Naive thymus-derived CD4-positive, alpha-beta T cell (primary cell): ENCODE results near the gene FRS3. TPM values are rescaled to one million over a fixed set of nuclear protein-coding genes. Genes with fewer than 3 reads are reported as not detected.

Experiments
- ATAC-seq: fragments of 150-1000 bp; cut with Tn5 transposase; 2 replicates; pipeline ENCODE4 v1.10.0; 2021; ENCODE audit warnings: mild to moderate bottlenecking, moderate library complexity
- CTCF ChIA-PET: fragments of 350-600 bp; sonication (Branson Sonifier 250); formaldehyde crosslinking; loops from one replicate; lab custom pipeline; 2021; ENCODE audit warnings: antibody characterized with exemption; lab: Charles Lee
- POLR2A ChIA-PET: fragments of 350-600 bp; sonication (Branson Sonifier 250); formaldehyde crosslinking; loops from one replicate; lab custom pipeline; 2021; ENCODE audit warnings: antibody characterized with exemption, inconsistent platforms; lab: Charles Lee
- DNase-seq, 9 donors: peaks; one replicate each; pipeline versions ENCODE4 v3.0.0 to v3.0.0-alpha.2; 2020 to 2022; ENCODE audit warnings: mixed read lengths in 1 of 9
- H3K27ac ChIP-seq: one replicate; pipeline ENCODE4 v1.7.0; 2013; ENCODE audit warnings: mild to moderate bottlenecking, low read depth, low read length, moderate library complexity
- H3K27me3 ChIP-seq, 2 donors: one replicate each; pipeline ENCODE4 v1.7.0; 2013; ENCODE audit warnings: low read length in 2 of 2, mild to moderate bottlenecking in 2 of 2, moderate library complexity in 2 of 2; ENCODE audit not compliant: control insufficient read depth in 2 of 2, insufficient read depth in 2 of 2
- H3K36me3 ChIP-seq, 3 experiments: 1 replicate in 2 of 3; 2 replicates in 1 of 3; pipeline ENCODE4 v1.7.0; 2013; ENCODE audit warnings: low read length in 3 of 3, mild to moderate bottlenecking in 3 of 3, moderate library complexity in 1 of 3; ENCODE audit not compliant: insufficient read depth in 3 of 3, control insufficient read depth in 2 of 3
- H3K4me1 ChIP-seq, 2 donors: one replicate each; pipeline ENCODE4 v1.7.0; 2013; ENCODE audit warnings: low read length in 2 of 2, mild to moderate bottlenecking in 2 of 2, moderate library complexity in 1 of 2; ENCODE audit not compliant: control insufficient read depth in 2 of 2, insufficient read depth in 2 of 2
- H3K4me3 ChIP-seq: 2 replicates; pipeline ENCODE4 v1.7.0; 2013; ENCODE audit warnings: mild to moderate bottlenecking, low read length
- H3K9me3 ChIP-seq, 3 experiments: 1 replicate in 2 of 3; 2 replicates in 1 of 3; pipeline ENCODE4 v1.7.0; 2013; ENCODE audit warnings: low read length in 3 of 3; ENCODE audit not compliant: control insufficient read depth in 2 of 3
- H3K27ac Mint-ChIP-seq, 9 donors: one replicate each; pipeline ENCODE4 v1.8.0; 2020 to 2022; ENCODE audit warnings: mixed read lengths in 9 of 9, mild to moderate bottlenecking in 8 of 9, moderate library complexity in 5 of 9, inconsistent platforms in 2 of 9
- H3K27me3 Mint-ChIP-seq, 5 donors: one replicate each; pipeline ENCODE4 v1.8.0; 2021 to 2022; ENCODE audit warnings: mixed read lengths in 5 of 5, mild to moderate bottlenecking in 1 of 5
- H3K36me3 Mint-ChIP-seq, 5 donors: one replicate each; pipeline ENCODE4 v1.8.0; 2020 to 2022; ENCODE audit warnings: mixed read lengths in 5 of 5, mild to moderate bottlenecking in 3 of 5, inconsistent platforms in 1 of 5
- H3K4me1 Mint-ChIP-seq, 7 donors: one replicate each; pipeline ENCODE4 v1.8.0; 2020 to 2022; ENCODE audit warnings: mixed read lengths in 7 of 7, mild to moderate bottlenecking in 3 of 7, inconsistent platforms in 1 of 7
- H3K4me3 Mint-ChIP-seq, 10 donors: one replicate each; pipeline ENCODE4 v1.8.0; 2020 to 2022; ENCODE audit warnings: mild to moderate bottlenecking in 10 of 10, mixed read lengths in 10 of 10, moderate library complexity in 6 of 10, inconsistent platforms in 2 of 10
- H3K9me3 Mint-ChIP-seq, 11 donors: one replicate each; pipeline ENCODE4 v1.8.0; 2020 to 2022; ENCODE audit warnings: mixed read lengths in 11 of 11, mild to moderate bottlenecking in 4 of 11, inconsistent platforms in 1 of 11, moderate library complexity in 1 of 11
- intact Hi-C, 2 donors: fragments of 100-400 bp; cut with micrococcal nuclease; formaldehyde crosslinking; loops; one replicate each; pipeline ENCODE4 v1.15.1; 2023
- polyA plus RNA-seq, 2 donors: library from polyadenylated mRNA; unstranded; fragments of 300-500 nt; fragmentation: Illumina TruSeq; gene quantifications; one replicate each; pipeline ENCODE4 v1.2.3, GENCODE V29; 2021
- total RNA-seq, 6 experiments: library from RNA in 5 of 6; stranded (reverse) in 5 of 6; gene quantifications; 1 replicate in 5 of 6; 2 replicates in 1 of 6; pipeline ENCODE4 v1.2.3 and lab custom pipeline; 2021 to 2026

Gene FRS3
- total and polyA plus RNA-seq, 7 experiments from 2014 or later, result 1.9 to 10.6 (median 5.5) TPM

DNA sequence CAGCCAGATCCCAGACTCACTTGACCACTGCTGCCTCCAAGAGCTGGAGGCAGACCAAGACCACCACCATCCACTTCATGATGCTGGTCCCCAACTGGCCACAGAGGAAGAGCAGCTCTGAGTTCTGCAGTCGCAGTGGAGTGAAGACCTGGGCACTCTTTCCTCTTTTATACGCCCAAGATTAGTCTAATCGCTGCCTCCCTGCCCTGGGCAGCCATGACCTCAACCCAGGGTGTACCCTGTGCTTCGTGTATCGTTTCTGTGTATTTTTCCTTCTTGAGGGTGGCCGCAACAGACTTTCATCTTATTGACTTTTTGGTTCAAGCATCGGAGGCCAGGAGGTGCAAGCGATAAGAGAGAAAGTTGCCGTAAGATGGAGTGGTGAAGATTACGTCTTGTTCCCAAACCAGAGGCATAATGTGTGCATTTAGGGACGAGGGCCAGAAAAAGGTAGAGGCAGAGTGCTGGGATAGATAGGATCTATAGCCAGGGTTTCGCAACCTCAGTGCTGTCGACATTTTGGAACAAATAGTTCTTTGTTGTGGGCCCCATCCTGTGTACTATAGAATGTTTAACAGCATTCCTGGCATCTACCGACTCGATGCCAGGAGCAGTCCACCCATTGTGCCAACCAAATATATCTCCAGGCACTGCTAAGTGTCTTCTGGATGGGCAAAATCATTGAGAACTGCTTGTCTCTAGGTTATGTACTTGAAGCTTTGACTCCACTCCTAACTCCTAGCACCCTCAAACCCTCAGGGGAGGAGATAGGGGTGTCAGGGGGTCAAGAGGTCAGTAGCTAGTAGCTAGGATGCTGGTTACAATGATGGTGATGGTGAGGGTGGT is 32.2 kb downstream of the FRS3 start, which contains the start of gene PGC:
Gene PGC (minus strand): TSS at position 142 of the 846 bp plus-strand sequence. CDS start 63 bp downstream, at position 79.
- POLR2A ChIA-PET, result no interaction called here
- Histone ChIP-seq H3K27me3 (no peaks in the 10 kb centered on the region), H3K27ac (no peak within 1 kb of the TSS), H3K36me3 (no peaks in the 10 kb centered on the region), H3K4me1 (no peaks in the 10 kb centered on the region), H3K9me3 (no peaks in the 10 kb centered on the region), H3K4me3 (no peak within 1 kb of the TSS)
- H3K9me3 Mint-ChIP-seq, result peaks cover 0 to 1% (median 0%) of the 10 kb centered on the region in 11 donors
- CTCF ChIA-PET, result no interaction called here
- H3K27me3 Mint-ChIP-seq, result no peaks in the 10 kb centered on the region
- intact Hi-C loops, result no loop called here
- H3K36me3 Mint-ChIP-seq, result no peaks in the 10 kb centered on the region
- DNase-seq (no peak), ATAC-seq (no peak)
- H3K4me1 Mint-ChIP-seq, result peaks cover 0 to 4% (median 0%) of the 10 kb centered on the region in 7 donors
- no peak within 1 kb of the TSS for H3K27ac Mint-ChIP-seq
- peak within 1 kb of the TSS in 1 of 10 donors; percentile 14 for H3K4me3 Mint-ChIP-seq

GRCh38 chr6:41746107-41746506 is 33.6 kb downstream of the FRS3 start:
- Mint-ChIP-seq H3K27me3 (no peaks in the 10 kb centered on the region), H3K27ac (no peak overlapping the region), H3K36me3 (no peaks in the 10 kb centered on the region), H3K9me3 (peaks cover 0 to 1% (median 0%) of the 10 kb centered on the region in 11 donors), H3K4me3 (peak overlapping the region in 1 of 10 donors; percentile 14), H3K4me1 (peaks cover 0 to 4% (median 0%) of the 10 kb centered on the region in 7 donors)
- ChIA-PET POLR2A (interaction anchor here (0.5 kb wide), 1 partner anchor 1132 kb away, joined by 3 read pairs; no protein-coding TSS in a partner anchor), CTCF (no interaction called here)
- H3K4me3 ChIP-seq, result no peak overlapping the region
- H3K27ac ChIP-seq, result no peak overlapping the region
- H3K27me3 ChIP-seq, result no peaks in the 10 kb centered on the region
- ATAC-seq (no peak), DNase-seq (no peak)
- H3K36me3 ChIP-seq, result no peaks in the 10 kb centered on the region
- no peaks in the 10 kb centered on the region for H3K9me3 ChIP-seq
- no peaks in the 10 kb centered on the region for H3K4me1 ChIP-seq
- intact Hi-C loops, result no loop called here

DNA sequence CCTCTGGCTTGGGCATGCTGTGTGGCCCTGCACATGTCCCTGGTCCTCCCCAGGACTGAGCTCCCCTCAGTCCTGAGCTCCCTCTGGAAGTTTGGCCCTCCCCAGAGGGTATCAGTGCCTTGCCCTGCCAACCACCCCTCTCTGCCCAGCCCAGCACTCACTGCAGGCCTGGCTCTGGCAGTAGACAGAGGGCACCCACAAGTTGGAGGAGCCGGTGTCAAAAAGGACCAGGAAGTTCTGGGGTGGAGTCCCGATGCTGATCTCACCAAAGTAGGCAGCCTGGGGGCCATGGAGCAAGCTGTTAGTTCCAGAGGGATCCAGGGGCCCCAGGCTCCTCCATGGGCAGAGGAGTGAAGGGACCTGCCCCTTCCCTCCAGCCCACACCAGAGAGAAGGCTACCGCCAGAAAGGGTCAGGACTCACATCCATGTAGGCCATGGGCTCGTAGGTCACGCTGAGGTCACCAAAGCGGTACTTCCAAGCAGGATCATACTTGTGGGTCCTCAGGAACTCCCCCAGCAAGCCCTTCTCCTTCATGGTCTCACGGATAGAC is 35.4 kb downstream of the FRS3 start:
- no peaks in the 10 kb centered on the region for H3K36me3 ChIP-seq
- Mint-ChIP-seq H3K27me3 (no peaks in the 10 kb centered on the region), H3K4me3 (no peak overlapping the region), H3K27ac (no peak overlapping the region), H3K36me3 (no peaks in the 10 kb centered on the region), H3K9me3 (peaks cover 0 to 1% (median 0%) of the 10 kb centered on the region in 11 donors), H3K4me1 (peaks cover 0 to 4% (median 0%) of the 10 kb centered on the region in 7 donors)
- H3K4me1 ChIP-seq, result no peaks in the 10 kb centered on the region
- ChIA-PET CTCF (no interaction called here), POLR2A (no interaction called here)
- H3K27me3 ChIP-seq, result no peaks in the 10 kb centered on the region
- H3K9me3 ChIP-seq, result no peaks in the 10 kb centered on the region
- H3K27ac ChIP-seq, result no peak overlapping the region
- no peak overlapping the region for H3K4me3 ChIP-seq
- ATAC-seq (no peak), DNase-seq (no peak)
- intact Hi-C loops, result no loop called here

- no peak overlapping the region for H3K4me3 ChIP-seq
- no peak overlapping the region for H3K27ac ChIP-seq
- DNase-seq (no peak), ATAC-seq (no peak)
- intact Hi-C loops, result no loop called here
- peaks cover 0 to 1% (median 0%) of the 10 kb centered on the region in 11 donors for H3K9me3 Mint-ChIP-seq
- H3K36me3 ChIP-seq, result no peaks in the 10 kb centered on the region
- H3K27me3 Mint-ChIP-seq, result no peaks in the 10 kb centered on the region
- no peaks in the 10 kb centered on the region for H3K9me3 ChIP-seq
- H3K36me3 Mint-ChIP-seq, result no peaks in the 10 kb centered on the region
- H3K27ac Mint-ChIP-seq, result no peak overlapping the region
- H3K4me3 Mint-ChIP-seq, result no peak overlapping the region
- POLR2A ChIA-PET, result no interaction called here
- H3K27me3 ChIP-seq, result no peaks in the 10 kb centered on the region
- CTCF ChIA-PET, result interaction anchor here (1.3 kb wide), 1 partner anchor 9 kb away, joined by 3 read pairs; no protein-coding TSS in a partner anchor
- H3K4me1 Mint-ChIP-seq, result peaks cover 0 to 4% (median 0%) of the 10 kb centered on the region in 7 donors
- no peaks in the 10 kb centered on the region for H3K4me1 ChIP-seq
Measured at GRCh38 chr6:41743406-41744235, 36.1 kb downstream of the FRS3 start.

- intact Hi-C loops, result no loop called here
- POLR2A ChIA-PET, result no interaction called here
- H3K36me3 Mint-ChIP-seq, result no peaks in the 10 kb centered on the region
- H3K4me1 Mint-ChIP-seq, result peaks cover 0 to 4% (median 0%) of the 10 kb centered on the region in 7 donors
- CTCF ChIA-PET, result no interaction called here
- no peaks in the 10 kb centered on the region for H3K4me1 ChIP-seq
- H3K27ac Mint-ChIP-seq, result no peak overlapping the region
- no peaks in the 10 kb centered on the region for H3K9me3 Mint-ChIP-seq
- H3K27me3 ChIP-seq, result no peaks in the 10 kb centered on the region
- ATAC-seq (no peak), DNase-seq (no peak)
- no peaks in the 10 kb centered on the region for H3K9me3 ChIP-seq
- H3K4me3 Mint-ChIP-seq, result no peak overlapping the region
- no peaks in the 10 kb centered on the region for H3K36me3 ChIP-seq
- no peaks in the 10 kb centered on the region for H3K27me3 Mint-ChIP-seq
- H3K4me3 ChIP-seq, result no peak overlapping the region
- no peak overlapping the region for H3K27ac ChIP-seq
Measured at GRCh38 chr6:41741625-41742490, 37.8 kb downstream of the FRS3 start.
